Left lung (tissue), 10 donors: ENCODE results near the gene SPI1. TPM values are rescaled to one million over a fixed set of nuclear protein-coding genes. Genes with fewer than 3 reads are reported as not detected.

Source experiments
- ATAC-seq: fragments of 200-7000 bp; cut with Tn5 transposase; one replicate; pipeline ENCODE4 v1.9.1; 2020; ENCODE audit warnings: moderate library complexity
- DNase-seq, 4 donors: peaks; one replicate each; pipeline ENCODE4 v3.0.0-alpha.2; 2013 to 2020
- H3K27ac ChIP-seq, 2 donors: fragments of 200-600 bp; sonication (generic) in 1 of 2; one replicate each; pipeline versions ENCODE4 v1.5.0 to v1.8.0; 2020 to 2021
- H3K27me3 ChIP-seq, 2 donors: fragments of 200-600 bp; sonication (generic) in 1 of 2; one replicate each; pipeline versions ENCODE4 v1.5.0 to v1.8.0; 2020 to 2021
- H3K36me3 ChIP-seq, 2 donors: fragments of 200-600 bp; sonication (generic) in 1 of 2; one replicate each; pipeline versions ENCODE4 v1.5.0 to v1.8.0; 2020 to 2021
- H3K4me1 ChIP-seq, 2 donors: fragments of 200-600 bp; one replicate each; pipeline ENCODE4 v1.8.0; 2021
- H3K4me3 ChIP-seq, 2 donors: fragments of 200-600 bp; sonication (generic) in 1 of 2; one replicate each; pipeline versions ENCODE4 v1.5.0 to v1.8.0; 2020 to 2021; ENCODE audit warnings: mild to moderate bottlenecking in 1 of 2
- H3K9me3 ChIP-seq, 2 donors: fragments of 200-600 bp; sonication (generic) in 1 of 2; one replicate each; pipeline versions ENCODE4 v1.5.0 to v1.8.0; 2020 to 2021
- CTCF ChIP-seq, 2 donors: fragments of 200-600 bp; sonication (generic) in 1 of 2; IDR thresholded peaks; one replicate each; pipeline versions ENCODE4 v1.5.0 to v1.8.0; 2021; ENCODE audit warnings: antibody characterized with exemption in 2 of 2
- intact Hi-C, 2 donors: fragments of 100-400 bp; cut with DNase I; formaldehyde crosslinking; loops; one replicate each; pipeline versions ENCODE4 v1.11.2 to v1.14.2; 2022
- polyA plus RNA-seq, 6 donors: library from polyadenylated mRNA; unstranded; fragments of 120-200 nt; gene quantifications; one replicate each; pipeline ENCODE4 v1.2.1, GENCODE V29; 2013; ENCODE audit not compliant: insufficient read length in 6 of 6
- total RNA-seq, 2 donors: library from RNA; stranded (reverse); fragmentation: NEBNext Ultra II Directional; extraction: Animal tissue kit (Norgen Biotek cat#: 25700); gene quantifications; one replicate each; pipeline ENCODE4 v1.2.1, GENCODE V29; 2021
- donor health status: DM: no; HTN: yes; CAD: no.
- donor health status: DM: no; HTN: no; CAD: no.

SPI1 gene
- total and polyA plus RNA-seq, 8 donors, result 4.9 to 194 (median 6.2) TPM

- Histone ChIP-seq H3K36me3 (peaks cover 0 to 48% of the 10 kb centered on the region in 2 donors), H3K27ac (peak overlapping the region; percentile 91), H3K9me3 (no peaks in the 10 kb centered on the region), H3K4me1 (peaks cover 14 to 67% of the 10 kb centered on the region in 2 donors), H3K4me3 (peak overlapping the region; percentile 74 to 75), H3K27me3 (no peaks in the 10 kb centered on the region)
- no peak for TF ChIP-seq CTCF (IDR thresholded peaks at IDR 0.05)
- intact Hi-C loops, result loop anchor here in 1 of 2 donors (5.0 kb wide), 1 partner anchor 37 kb away; no protein-coding TSS in a partner anchor
- DNase-seq (peak in 1 of 4 donors; percentile 82), ATAC-seq (no peak)
Measured at GRCh38 chr11:47409440-47410369, 31.4 kb upstream of the SPI1 start.

DNA sequence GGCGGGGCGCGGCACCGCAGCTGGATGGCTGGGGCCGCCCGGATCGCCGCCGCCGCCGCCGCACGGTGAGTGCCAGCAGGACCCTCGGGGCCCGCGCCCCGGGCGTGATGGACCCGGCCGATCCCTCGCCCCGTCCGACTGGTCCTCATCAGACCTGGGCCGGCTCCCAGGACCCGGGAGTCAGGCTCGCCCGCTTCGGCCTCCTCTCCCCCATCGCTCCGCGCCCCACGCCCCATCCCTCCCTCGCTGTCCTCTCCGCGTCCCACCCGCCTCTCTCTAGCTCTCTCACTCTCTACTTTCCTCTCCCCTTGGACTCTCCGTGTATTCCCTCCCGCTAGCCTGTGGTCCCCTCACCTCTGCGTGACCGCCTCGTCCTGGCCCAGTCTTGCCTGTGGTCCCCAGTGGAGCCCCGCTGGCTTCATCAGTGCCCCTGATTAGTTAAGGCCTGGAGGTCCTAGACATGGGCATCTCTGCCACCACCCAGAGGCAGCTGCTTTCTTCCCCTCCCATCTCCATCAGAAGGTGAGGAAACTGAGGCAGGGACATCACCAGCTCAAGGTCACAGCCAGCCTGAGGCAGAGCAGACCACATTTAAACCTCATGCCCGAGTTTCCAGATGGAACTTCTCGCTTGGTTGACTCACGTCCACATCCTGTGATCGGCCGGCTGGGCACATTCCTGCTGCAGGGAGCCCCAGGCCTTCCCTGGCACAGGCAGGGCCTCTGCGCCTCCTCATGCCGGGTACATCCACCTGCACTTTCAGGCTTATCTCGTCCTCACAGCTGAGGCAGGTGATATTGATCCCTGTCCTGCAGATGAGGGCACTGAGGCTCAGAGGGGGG, 30.5 kb upstream of the SPI1 start:
- H3K27me3 ChIP-seq, result no peaks in the 10 kb centered on the region
- peak overlapping the region; percentile 91 for H3K27ac ChIP-seq
- H3K4me3 ChIP-seq, result peak overlapping the region; percentile 74 to 75
- H3K9me3 ChIP-seq, result no peaks in the 10 kb centered on the region
- intact Hi-C loops, result loop anchor here in 1 of 2 donors (5.0 kb wide), 1 partner anchor 37 kb away; no protein-coding TSS in a partner anchor
- peaks cover 0 to 39% of the 10 kb centered on the region in 2 donors for H3K36me3 ChIP-seq
- TF ChIP-seq CTCF (IDR thresholded peaks at IDR 0.05), result no peak
- ATAC-seq, result peak; percentile 3
- H3K4me1 ChIP-seq, result peaks cover 8 to 58% of the 10 kb centered on the region in 2 donors
- peak in 2 of 4 donors; percentile 40 to 82 for DNase-seq

- Histone ChIP-seq H3K27ac (peak within 1 kb of the TSS; percentile 91), H3K27me3 (no peaks in the 10 kb centered on the region), H3K4me1 (peaks cover 8 to 52% of the 10 kb centered on the region in 2 donors), H3K9me3 (no peaks in the 10 kb centered on the region), H3K36me3 (peaks cover 0 to 30% of the 10 kb centered on the region in 2 donors), H3K4me3 (peak within 1 kb of the TSS; percentile 74 to 75)
- TF ChIP-seq CTCF (IDR thresholded peaks at IDR 0.05), result peak; percentile 66 to 93
- DNase-seq (peak; percentile 93 to 99 (median 96)), ATAC-seq (peak; percentile 91)
- intact Hi-C loops, result loop anchor here in 1 of 2 donors (5.0 kb wide), 1 partner anchor 36 kb away; no protein-coding TSS in a partner anchor
Measured at GRCh38 chr11:47407746-47408590, 29.6 kb upstream of the SPI1 start, which contains the start of gene SLC39A13. TSS of gene SLC39A13 (plus strand) at chr11:47408590. CDS start at chr11:47410095, 1,505 bp downstream.

DNA sequence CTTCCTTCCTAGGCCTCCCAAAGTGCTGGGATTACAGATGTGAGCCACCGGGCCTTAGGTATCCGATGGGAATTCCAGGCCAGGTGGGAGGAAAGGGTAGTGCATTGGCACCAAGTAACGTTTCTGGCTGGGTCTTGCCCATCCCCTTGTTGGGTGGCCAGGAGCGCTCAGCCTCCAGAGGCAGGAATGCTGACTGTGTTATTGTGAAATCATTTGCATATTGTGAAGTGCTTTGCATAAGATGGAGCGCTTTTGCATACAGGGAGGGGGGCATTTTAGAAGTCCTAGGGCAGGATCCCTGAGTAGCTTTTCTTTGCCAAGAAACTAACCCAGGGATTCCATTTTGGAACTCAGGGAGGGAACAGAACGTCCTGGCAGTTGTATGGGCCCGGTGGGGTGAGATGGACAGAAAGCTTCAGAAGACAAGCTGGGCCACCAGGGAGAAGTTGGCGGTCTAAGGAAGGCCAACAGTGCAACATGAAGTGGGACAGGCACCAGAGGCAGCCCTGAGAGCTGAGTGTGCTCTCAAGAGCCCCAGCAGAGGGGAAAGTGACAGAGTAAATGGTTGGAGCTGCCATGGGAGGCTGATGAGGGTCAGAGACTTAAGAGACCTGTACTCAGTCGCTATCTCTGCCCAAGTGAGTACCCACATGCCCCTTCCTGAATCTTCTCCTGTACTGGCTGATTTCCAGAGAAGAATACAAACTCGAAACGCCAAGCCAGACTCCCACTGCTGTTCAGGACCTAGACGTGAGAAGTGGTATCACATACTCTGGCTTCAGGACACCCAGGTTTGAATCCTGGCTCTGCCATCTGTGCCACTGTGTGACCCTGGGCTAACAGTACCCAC, 28.8 kb upstream of the SPI1 start:
- no peak for TF ChIP-seq CTCF (IDR thresholded peaks at IDR 0.05)
- peaks cover 0 to 22% of the 10 kb centered on the region in 2 donors for H3K36me3 ChIP-seq
- H3K27me3 ChIP-seq, result no peaks in the 10 kb centered on the region
- H3K27ac ChIP-seq, result peak overlapping the region; percentile 91
- H3K4me1 ChIP-seq, result peaks cover 8 to 50% of the 10 kb centered on the region in 2 donors
- H3K4me3 ChIP-seq, result peak overlapping the region; percentile 36 to 74
- ATAC-seq (no peak), DNase-seq (peak in 1 of 4 donors; percentile 79)
- no peaks in the 10 kb centered on the region for H3K9me3 ChIP-seq
- intact Hi-C loops, result loop anchor here in 1 of 2 donors (5.0 kb wide), 1 partner anchor 35 kb away; no protein-coding TSS in a partner anchor
